COLO668 (cell line): Measurements from ENCODE around the gene RIMBP2.

ENCODE experiments used
- DNase-seq: peaks from one replicate; lab custom pipeline; 2025; ENCODE audit not compliant: unreplicated experiment; lab: John Stamatoyannopoulos, UW

RIMBP2 gene

GRCh38 chr12:130353081-130353480 lies 363.0 kb downstream of the RIMBP2 start:
- DNase-seq = no peak

- DNase-seq = no peak
Measured at GRCh38 chr12:130351326-130351725, 364.8 kb downstream of the RIMBP2 start.

- no peak for DNase-seq
Measured at GRCh38 chr12:130350715-130351114, 365.4 kb downstream of the RIMBP2 start.

GRCh38 chr12:130347588-130347987 lies 368.5 kb downstream of the RIMBP2 start:
- DNase-seq = no peak
